NCI-H146 (cell line): ENCODE measurements around the gene YARS2.
"Not testable (repeated sequence)": the region's sequence is repeated elsewhere in the genome, so short reads cannot be mapped to it uniquely, and the experiment has no call there.

Experiments
- DNase-seq: peaks from one replicate; lab custom pipeline; 2025; lab: John Stamatoyannopoulos, UW

Gene YARS2

GRCh38 chr12:32743264-32743663, 12.4 kb downstream of the YARS2 start:
- DNase-seq = no peak

GRCh38 chr12:32742133-32742532, 13.6 kb downstream of the YARS2 start:
- DNase-seq = no peak

- DNase-seq = no peak
These were observed 16.4 kb downstream of the YARS2 start for GRCh38 chr12:32739279-32739678.

GRCh38 chr12:32737715-32738114, 18.0 kb downstream of the YARS2 start:
- DNase-seq = no peak

GRCh38 chr12:32736445-32736844, 19.3 kb downstream of the YARS2 start:
- no peak for DNase-seq

- DNase-seq = no peak
These were observed 20.7 kb downstream of the YARS2 start for GRCh38 chr12:32734952-32735351.

- no peak for DNase-seq
These were observed 28.5 kb downstream of the YARS2 start for GRCh38 chr12:32727237-32727636.

GRCh38 chr12:32726286-32726685, 29.4 kb downstream of the YARS2 start:
- no peak for DNase-seq

GRCh38 chr12:32725308-32725707, 30.4 kb downstream of the YARS2 start:
- DNase-seq = not testable (repeated sequence)

GRCh38 chr12:32718926-32719325, 36.8 kb downstream of the YARS2 start:
- no peak for DNase-seq

- no peak for DNase-seq
These were observed 40.9 kb downstream of the YARS2 start for GRCh38 chr12:32714772-32715171.

GRCh38 chr12:32708926-32709325, 46.8 kb downstream of the YARS2 start:
- DNase-seq = no peak

- no peak for DNase-seq
These were observed 49.2 kb downstream of the YARS2 start for GRCh38 chr12:32706335-32707024.

- no peak for DNase-seq
These were observed 49.9 kb downstream of the YARS2 start for GRCh38 chr12:32705783-32706182.

GRCh38 chr12:32702946-32703345, 52.8 kb downstream of the YARS2 start:
- no peak for DNase-seq

- DNase-seq = no peak
These were observed 53.2 kb downstream of the YARS2 start for GRCh38 chr12:32702473-32702872.

- not testable (repeated sequence) for DNase-seq
These were observed 56.3 kb downstream of the YARS2 start for GRCh38 chr12:32699437-32699836.

GRCh38 chr12:32698285-32698684, 57.4 kb downstream of the YARS2 start:
- peak; percentile 88 for DNase-seq

GRCh38 chr12:32697445-32697844, 58.3 kb downstream of the YARS2 start:
- no peak for DNase-seq
